Measurements from ENCODE around the gene CHURC1. TPM values are rescaled to one million over a fixed set of nuclear protein-coding genes. Genes with fewer than 3 reads are reported as not detected.

Gene CHURC1
- total RNA-seq, 4 donors from 2014 or later, result 53.6 to 113 (median 81.9) TPM

DNA sequence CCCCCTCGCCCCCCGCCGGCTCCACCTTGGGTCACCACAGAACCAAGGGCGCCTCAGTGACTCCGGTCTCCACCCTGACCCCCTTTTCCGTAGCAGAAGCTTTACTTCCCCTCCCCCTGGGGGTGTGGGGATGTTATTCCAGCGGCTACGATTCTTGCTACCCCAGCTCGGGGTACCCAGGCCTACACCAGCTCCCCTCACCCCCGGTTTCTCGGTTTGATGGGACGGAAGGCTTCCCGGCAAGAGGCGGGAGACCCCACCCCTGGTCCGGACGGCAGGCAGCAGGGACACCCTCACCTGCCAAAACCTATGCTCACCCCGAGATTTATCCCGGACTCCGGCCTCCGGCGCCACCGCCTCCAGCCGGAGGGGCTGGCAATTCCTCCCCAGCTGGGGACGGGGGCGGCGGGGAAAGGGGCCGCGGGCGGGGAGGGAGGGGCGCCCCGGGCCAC lies 57.3 kb downstream of the CHURC1 start:
- DNase-seq (ENCODE audit: low spot score) (no peak), ATAC-seq (ENCODE audit: low FRiP score) (peak; percentile 34)
- TF ChIP-seq, protein P1, sequence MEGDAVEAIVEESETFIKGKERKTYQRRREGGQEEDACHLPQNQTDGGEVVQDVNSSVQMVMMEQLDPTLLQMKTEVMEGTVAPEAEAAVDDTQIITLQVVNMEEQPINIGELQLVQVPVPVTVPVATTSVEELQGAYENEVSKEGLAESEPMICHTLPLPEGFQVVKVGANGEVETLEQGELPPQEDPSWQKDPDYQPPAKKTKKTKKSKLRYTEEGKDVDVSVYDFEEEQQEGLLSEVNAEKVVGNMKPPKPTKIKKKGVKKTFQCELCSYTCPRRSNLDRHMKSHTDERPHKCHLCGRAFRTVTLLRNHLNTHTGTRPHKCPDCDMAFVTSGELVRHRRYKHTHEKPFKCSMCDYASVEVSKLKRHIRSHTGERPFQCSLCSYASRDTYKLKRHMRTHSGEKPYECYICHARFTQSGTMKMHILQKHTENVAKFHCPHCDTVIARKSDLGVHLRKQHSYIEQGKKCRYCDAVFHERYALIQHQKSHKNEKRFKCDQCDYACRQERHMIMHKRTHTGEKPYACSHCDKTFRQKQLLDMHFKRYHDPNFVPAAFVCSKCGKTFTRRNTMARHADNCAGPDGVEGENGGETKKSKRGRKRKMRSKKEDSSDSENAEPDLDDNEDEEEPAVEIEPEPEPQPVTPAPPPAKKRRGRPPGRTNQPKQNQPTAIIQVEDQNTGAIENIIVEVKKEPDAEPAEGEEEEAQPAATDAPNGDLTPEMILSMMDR (IDR thresholded peaks at IDR 0.05), result no peak

DNA sequence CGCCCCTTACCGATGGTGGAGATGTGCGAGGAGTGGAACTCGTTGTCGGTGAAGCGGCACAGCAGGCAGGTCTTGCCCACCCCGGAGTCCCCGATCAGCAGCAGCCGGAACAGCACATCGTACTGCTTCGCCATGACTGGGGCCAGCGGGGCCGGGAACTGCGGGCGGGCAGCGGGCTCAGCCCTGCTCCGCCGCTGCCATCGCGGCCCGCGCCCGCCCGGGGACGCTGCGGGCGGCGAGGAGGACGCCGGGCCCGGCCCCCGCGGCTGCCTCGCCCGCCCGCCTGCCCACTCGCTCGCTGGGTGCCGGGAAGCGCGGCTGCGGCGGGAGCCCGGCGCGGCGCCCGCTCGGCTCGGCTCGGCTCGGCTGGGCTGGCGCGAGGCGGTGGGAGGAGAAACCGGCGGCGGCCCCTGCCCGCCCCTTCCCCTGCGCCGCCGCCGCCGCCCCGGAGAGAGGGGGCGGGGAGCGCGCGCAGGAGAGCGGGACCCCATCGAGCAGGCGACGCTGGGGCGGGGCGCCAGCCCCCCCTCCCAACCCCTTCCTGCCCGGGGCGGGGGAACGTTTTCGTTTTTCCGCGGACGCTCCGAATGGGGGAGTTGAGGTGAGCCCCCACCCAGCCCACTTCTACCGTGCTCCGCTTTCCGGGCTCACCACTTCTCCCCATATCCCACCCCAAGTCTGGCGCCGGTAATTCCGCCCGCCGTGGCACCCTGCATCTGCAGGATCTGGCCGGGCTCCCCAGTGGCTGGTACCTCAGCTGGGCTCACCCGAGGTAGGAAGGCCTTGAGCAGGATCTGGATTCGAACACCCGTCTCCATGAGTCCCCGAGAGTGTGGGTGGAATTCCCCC lies 57.9 kb downstream of the CHURC1 start, which contains the start of gene RAB15:
RAB15 (minus strand) TSS at position 394 of the 849 bp plus-strand sequence; CDS start at position 134, 260 bp downstream.
- no peak for DNase-seq (ENCODE audit: low spot score)
- ATAC-seq (ENCODE audit: low FRiP score), result peak; percentile 89
- TF ChIP-seq, protein P1 (IDR thresholded peaks at IDR 0.05), result no peak

DNA sequence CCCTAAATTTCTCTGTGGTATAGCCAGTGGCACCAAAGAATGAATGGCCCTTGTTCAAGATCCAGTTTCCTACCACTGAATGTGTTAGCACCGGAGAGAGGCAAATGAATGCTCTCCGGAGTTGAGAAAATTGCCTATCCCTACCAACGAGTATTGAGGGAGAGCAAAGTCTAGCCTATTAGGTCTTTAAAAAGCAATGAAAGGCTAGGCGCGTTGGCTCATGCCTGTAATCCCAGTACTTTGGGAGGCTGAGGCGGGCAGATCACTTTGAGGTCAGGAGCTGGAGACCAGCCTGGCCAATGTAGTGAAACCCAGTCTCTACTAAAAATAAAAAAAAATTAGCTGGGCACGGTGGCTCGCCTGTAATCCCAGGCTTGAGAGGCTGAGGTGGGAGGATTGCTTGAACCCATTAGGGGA lies 58.8 kb downstream of the CHURC1 start:
- ATAC-seq (ENCODE audit: low FRiP score) (no peak), DNase-seq (ENCODE audit: low spot score) (no peak)
- TF ChIP-seq, protein P1 (IDR thresholded peaks at IDR 0.05), result no peak

DNA sequence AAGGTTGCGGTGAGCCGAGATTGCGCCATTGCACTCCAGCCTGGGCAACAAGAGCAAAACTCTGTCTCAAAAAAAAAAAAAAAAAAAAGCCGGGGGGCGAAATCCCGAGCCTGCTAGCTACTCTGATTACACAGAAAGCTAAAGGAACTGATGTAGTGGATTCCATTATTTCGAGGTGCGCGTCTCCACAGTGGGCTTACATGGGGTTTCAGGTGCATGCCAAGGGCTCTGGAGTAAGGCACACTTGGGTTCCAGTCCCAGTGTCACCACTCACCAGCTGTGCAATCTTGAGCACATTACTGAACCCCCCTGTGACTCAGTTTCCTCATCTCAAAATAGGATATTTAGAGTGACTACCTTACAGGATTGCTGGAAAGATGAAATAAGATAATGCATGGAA lies 59.6 kb downstream of the CHURC1 start:
- TF ChIP-seq, protein P1 (IDR thresholded peaks at IDR 0.05), result no peak
- no peak for DNase-seq (ENCODE audit: low spot score)
- ATAC-seq (ENCODE audit: low FRiP score), result no peak

DNA sequence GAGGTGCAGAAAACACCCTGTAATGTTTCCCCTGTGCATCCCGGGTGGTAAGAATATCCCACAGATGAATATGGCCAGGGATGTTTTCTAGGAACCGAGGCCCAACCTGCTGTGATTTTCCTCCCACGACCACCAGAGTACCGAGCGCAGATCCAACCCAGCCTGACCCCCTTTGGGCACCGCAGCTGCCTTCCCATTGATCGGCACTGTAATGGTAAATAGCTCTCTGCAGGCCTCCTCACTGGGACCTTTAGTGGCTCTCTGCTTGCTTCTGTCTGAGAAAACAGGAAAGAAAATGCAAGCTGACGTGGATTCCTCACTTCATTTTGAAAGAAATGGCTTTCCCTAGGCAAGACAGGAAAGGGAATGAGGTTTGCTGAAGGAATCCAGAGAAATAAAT lies 60.3 kb downstream of the CHURC1 start:
- DNase-seq (ENCODE audit: low spot score), result no peak
- no peak for ATAC-seq (ENCODE audit: low FRiP score)
- TF ChIP-seq, protein P1 (IDR thresholded peaks at IDR 0.05), result no peak

DNA sequence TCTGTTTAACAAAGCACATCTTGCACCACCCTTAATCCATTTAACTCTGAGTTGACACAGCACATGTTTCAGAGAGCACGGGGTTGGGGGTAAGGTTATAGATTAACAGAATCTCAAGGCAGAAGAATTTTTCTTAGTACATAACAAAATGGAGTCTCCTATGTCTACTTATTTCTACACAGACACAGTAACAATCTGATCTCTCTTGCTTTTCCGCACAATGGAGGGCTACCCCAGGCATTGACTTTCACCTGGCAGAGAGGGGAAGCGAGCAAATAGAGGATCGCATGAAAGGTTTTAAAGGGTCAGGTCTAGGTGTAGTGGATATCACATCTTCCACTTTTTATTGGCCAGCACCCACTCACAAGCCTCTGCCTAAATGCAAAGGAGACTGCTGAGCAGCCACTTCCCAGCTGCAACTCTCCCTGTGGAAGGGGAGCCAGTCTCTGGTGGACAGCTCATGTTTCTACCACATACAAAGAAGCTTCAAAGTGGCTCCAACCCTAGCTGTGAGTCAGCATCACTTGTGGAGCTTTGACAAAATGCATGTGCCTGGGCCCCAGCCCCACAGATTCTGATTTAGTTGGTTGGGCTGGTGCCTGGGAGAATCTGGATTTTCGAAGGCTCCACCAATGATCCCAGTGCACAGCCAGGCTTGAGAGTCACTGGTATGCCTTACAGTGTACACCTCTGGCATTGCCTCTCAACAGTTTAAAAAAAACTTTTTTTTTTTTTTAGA lies 65.2 kb downstream of the CHURC1 start:
- TF ChIP-seq, protein P1 (IDR thresholded peaks at IDR 0.05), result no peak
- DNase-seq (ENCODE audit: low spot score), result no peak
- no peak for ATAC-seq (ENCODE audit: low FRiP score)

All from omental fat pad (tissue), 4 donors.